Measurements from ENCODE around the gene RP9.
A peak's percentile ranks its signal among the peaks of the same experiment; 100 is the strongest.
"Not testable (repeated sequence)": the region's sequence is repeated elsewhere in the genome, so short reads cannot be mapped to it uniquely, and the experiment has no call there.

RP9 gene

GRCh38 chr7:33107136-33108066, 1.8 kb downstream of the RP9 start:
- H3K4me3 ChIP-seq (ENCODE audit: low read depth, low read length): peak overlapping the region; percentile 93
- peak; percentile 63 for DNase-seq (ENCODE audit: low read depth)
- TF ChIP-seq CTCF (IDR thresholded peaks at IDR 0.05; ENCODE audit: insufficient read depth, low read depth, low read length, missing control alignments): peak; percentile 48

- no peak for TF ChIP-seq CTCF (IDR thresholded peaks at IDR 0.05; ENCODE audit: insufficient read depth, low read depth, low read length, missing control alignments)
- no peak for DNase-seq (ENCODE audit: low read depth)
- no peak overlapping the region for H3K4me3 ChIP-seq (ENCODE audit: low read depth, low read length)
These were observed 7.3 kb downstream of the RP9 start for GRCh38 chr7:33101906-33102305.

GRCh38 chr7:33100770-33101169, 8.4 kb downstream of the RP9 start:
- no peak for DNase-seq (ENCODE audit: low read depth)
- H3K4me3 ChIP-seq (ENCODE audit: low read depth, low read length): no peak overlapping the region
- no peak for TF ChIP-seq CTCF (IDR thresholded peaks at IDR 0.05; ENCODE audit: insufficient read depth, low read depth, low read length, missing control alignments)

- no peak for DNase-seq (ENCODE audit: low read depth)
- no peak for TF ChIP-seq CTCF (IDR thresholded peaks at IDR 0.05; ENCODE audit: insufficient read depth, low read depth, low read length, missing control alignments)
- no peak overlapping the region for H3K4me3 ChIP-seq (ENCODE audit: low read depth, low read length)
These were observed 9.9 kb downstream of the RP9 start for GRCh38 chr7:33099154-33099940.

GRCh38 chr7:33094745-33095275, 14.4 kb downstream of the RP9 start:
- DNase-seq (ENCODE audit: low read depth); H3K4me3 ChIP-seq (ENCODE audit: low read depth, low read length): not testable (repeated sequence)

- DNase-seq (ENCODE audit: low read depth): no peak
- no peak overlapping the region for H3K4me3 ChIP-seq (ENCODE audit: low read depth, low read length)
These were observed 15.9 kb downstream of the RP9 start for GRCh38 chr7:33093266-33093665.

More at GRCh38 chr7:33093266-33093665, 15.9 kb downstream of the RP9 start:
- TF ChIP-seq CTCF (IDR thresholded peaks at IDR 0.05; ENCODE audit: insufficient read depth, low read depth, low read length, missing control alignments): no peak

Data from GM12865 (cell line).